Calu3 (cell line): Measurements from ENCODE around the gene SHFL. TPM values are rescaled to one million over a fixed set of nuclear protein-coding genes. Genes with fewer than 3 reads are reported as not detected.

Experiments used
- BruUV-seq: library from RNA; stranded (reverse); fragments of 400-500 nt; replicated peaks from 2 replicates; lab custom pipeline; 2021; lab: Mats Ljungman, UMichigan
- CTCF ChIA-PET: fragments of 300-600 bp; sonication (Branson Sonifier 250); formaldehyde crosslinking; loops from one replicate; lab custom pipeline; 2022; ENCODE audit warnings: antibody characterized with exemption; lab: Charles Lee
- DNase-seq: peaks from one replicate; pipeline ENCODE4 v3.0.0; 2022
- H3K27ac Mint-ChIP-seq: one replicate; pipeline ENCODE4 v1.8.0; 2022; ENCODE audit warnings: mixed read lengths; ENCODE audit not compliant: unreplicated experiment
- H3K27me3 Mint-ChIP-seq: one replicate; pipeline ENCODE4 v1.8.0; 2022; ENCODE audit warnings: mixed read lengths; ENCODE audit not compliant: unreplicated experiment
- H3K36me3 Mint-ChIP-seq: one replicate; pipeline ENCODE4 v1.8.0; 2022; ENCODE audit warnings: mild to moderate bottlenecking, moderate library complexity, mixed read lengths; ENCODE audit not compliant: insufficient read depth, unreplicated experiment
- H3K4me1 Mint-ChIP-seq: one replicate; pipeline ENCODE4 v1.8.0; 2022; ENCODE audit warnings: mild to moderate bottlenecking, low read depth, mixed read lengths; ENCODE audit not compliant: unreplicated experiment
- H3K4me3 Mint-ChIP-seq: one replicate; pipeline ENCODE4 v1.8.0; 2022; ENCODE audit warnings: mild to moderate bottlenecking, low read depth, moderate library complexity, mixed read lengths; ENCODE audit not compliant: unreplicated experiment
- H3K9me3 Mint-ChIP-seq: one replicate; pipeline ENCODE4 v1.8.0; 2022; ENCODE audit warnings: low read depth, mixed read lengths; ENCODE audit not compliant: unreplicated experiment
- intact Hi-C: fragments of 100-400 bp; cut with micrococcal nuclease; formaldehyde crosslinking; loops from one replicate; pipeline ENCODE4 v1.10.0; 2022; ENCODE audit not compliant: unreplicated experiment
- total RNA-seq: library from RNA; stranded (reverse); gene quantifications from 2 replicates; pipeline ENCODE4 v1.2.3, GENCODE V29; 2022
- TF ChIP-seq, protein P1 (sequence below): fragments of 200-600 bp; IDR thresholded peaks from one replicate; pipeline ENCODE4 v1.8.0; 2022; ENCODE audit warnings: antibody characterized with exemption; ENCODE audit not compliant: unreplicated experiment

Gene SHFL
- total RNA-seq, 1 experiment from 2014 or later = 37.3 TPM

- TF ChIP-seq, protein P1, sequence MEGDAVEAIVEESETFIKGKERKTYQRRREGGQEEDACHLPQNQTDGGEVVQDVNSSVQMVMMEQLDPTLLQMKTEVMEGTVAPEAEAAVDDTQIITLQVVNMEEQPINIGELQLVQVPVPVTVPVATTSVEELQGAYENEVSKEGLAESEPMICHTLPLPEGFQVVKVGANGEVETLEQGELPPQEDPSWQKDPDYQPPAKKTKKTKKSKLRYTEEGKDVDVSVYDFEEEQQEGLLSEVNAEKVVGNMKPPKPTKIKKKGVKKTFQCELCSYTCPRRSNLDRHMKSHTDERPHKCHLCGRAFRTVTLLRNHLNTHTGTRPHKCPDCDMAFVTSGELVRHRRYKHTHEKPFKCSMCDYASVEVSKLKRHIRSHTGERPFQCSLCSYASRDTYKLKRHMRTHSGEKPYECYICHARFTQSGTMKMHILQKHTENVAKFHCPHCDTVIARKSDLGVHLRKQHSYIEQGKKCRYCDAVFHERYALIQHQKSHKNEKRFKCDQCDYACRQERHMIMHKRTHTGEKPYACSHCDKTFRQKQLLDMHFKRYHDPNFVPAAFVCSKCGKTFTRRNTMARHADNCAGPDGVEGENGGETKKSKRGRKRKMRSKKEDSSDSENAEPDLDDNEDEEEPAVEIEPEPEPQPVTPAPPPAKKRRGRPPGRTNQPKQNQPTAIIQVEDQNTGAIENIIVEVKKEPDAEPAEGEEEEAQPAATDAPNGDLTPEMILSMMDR = no peak
- DNase-seq = no peak
- H3K4me3 Mint-ChIP-seq = no peak overlapping the region
- peak overlapping the region; percentile 38 for H3K27ac Mint-ChIP-seq
- no peaks in the 10 kb centered on the region for H3K4me1 Mint-ChIP-seq
- no TSS peak for BruUV-seq
- no peaks in the 10 kb centered on the region for H3K9me3 Mint-ChIP-seq
- intact Hi-C loops = no loop called here
- CTCF ChIA-PET = interaction anchor here (1.5 kb wide), 1 partner anchor 143 kb away, joined by 3 read pairs; no protein-coding TSS in a partner anchor
- H3K27me3 Mint-ChIP-seq = no peaks in the 10 kb centered on the region
- H3K36me3 Mint-ChIP-seq = peaks cover 84% of the 10 kb centered on the region
Observed at GRCh38 chr19:10116085-10116865, 30.2 kb downstream of the SHFL start.

DNA sequence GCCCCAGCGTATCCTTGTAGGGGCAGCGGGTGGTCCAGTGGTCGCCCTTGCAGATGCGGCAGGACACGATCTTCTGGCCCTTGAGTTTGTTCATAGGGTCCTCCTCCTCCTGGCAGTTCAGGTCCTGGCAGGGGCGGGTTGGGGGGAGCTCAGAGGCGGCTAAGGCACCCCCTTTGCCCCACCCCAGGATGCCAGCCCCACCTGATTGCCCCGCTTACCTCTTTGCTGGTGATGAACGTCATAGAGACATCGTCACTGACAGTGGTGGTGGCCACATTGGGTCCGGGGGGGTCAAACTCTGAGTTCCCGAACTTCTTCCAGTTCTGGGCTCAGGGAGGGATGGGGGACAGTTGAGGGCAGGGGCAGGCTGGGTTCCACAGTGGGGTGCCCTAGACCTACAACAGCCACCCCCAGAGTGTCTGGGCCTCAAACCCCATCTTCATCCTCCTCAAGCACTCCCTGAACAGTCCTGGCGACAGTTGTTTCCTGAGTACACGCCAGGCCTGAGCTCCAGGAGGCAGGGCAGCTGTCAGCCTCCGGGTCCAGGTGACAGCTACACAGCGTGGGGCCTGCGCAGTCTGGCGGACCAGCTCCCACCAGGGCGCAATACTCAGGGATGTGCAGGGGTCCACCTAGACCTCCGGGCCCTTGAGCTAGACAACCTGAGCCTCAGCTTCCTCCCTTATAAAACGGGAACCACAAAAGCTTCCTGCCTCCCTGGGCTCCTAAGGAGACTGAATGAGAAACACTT lies 30.9 kb downstream of the SHFL start:
- no peaks in the 10 kb centered on the region for H3K4me1 Mint-ChIP-seq
- intact Hi-C loops = no loop called here
- BruUV-seq = no TSS peak
- CTCF ChIA-PET = no interaction called here
- TF ChIP-seq, protein P1 = no peak
- H3K36me3 Mint-ChIP-seq = peaks cover 78% of the 10 kb centered on the region
- peak overlapping the region; percentile 38 for H3K27ac Mint-ChIP-seq
- no peak for DNase-seq
- no peaks in the 10 kb centered on the region for H3K27me3 Mint-ChIP-seq
- H3K4me3 Mint-ChIP-seq = no peak overlapping the region
- no peaks in the 10 kb centered on the region for H3K9me3 Mint-ChIP-seq

GRCh38 chr19:10118960-10119359 lies 32.8 kb downstream of the SHFL start:
- Mint-ChIP-seq H3K4me3 (peak overlapping the region; percentile 91), H3K36me3 (peaks cover 59% of the 10 kb centered on the region), H3K27ac (peak overlapping the region; percentile 83), H3K27me3 (no peaks in the 10 kb centered on the region), H3K4me1 (no peaks in the 10 kb centered on the region), H3K9me3 (no peaks in the 10 kb centered on the region)
- TF ChIP-seq, protein P1 = no peak
- CTCF ChIA-PET = interaction anchor here (0.7 kb wide), 1 partner anchor 54 kb away, joined by 3 read pairs; no protein-coding TSS in a partner anchor
- no TSS peak for BruUV-seq
- no peak for DNase-seq
- intact Hi-C loops = no loop called here

GRCh38 chr19:10120538-10121189 lies 34.5 kb downstream of the SHFL start:
- Mint-ChIP-seq H3K27me3 (no peaks in the 10 kb centered on the region), H3K9me3 (no peaks in the 10 kb centered on the region), H3K27ac (no peak overlapping the region), H3K36me3 (peaks cover 43% of the 10 kb centered on the region), H3K4me1 (no peaks in the 10 kb centered on the region), H3K4me3 (no peak overlapping the region)
- DNase-seq = no peak
- no TSS peak for BruUV-seq
- CTCF ChIA-PET = interaction anchor here (0.5 to 0.9 kb wide), 5 partner anchors 9 to 213 kb away, joined by 3 to 5 read pairs (median 4); partner anchors contain the start of gene ANGPTL6
- intact Hi-C loops = no loop called here
- TF ChIP-seq, protein P1 = no peak
